GM12878 (cell line): Measurements from ENCODE around the gene OSBPL7. TPM values are rescaled to one million over a fixed set of nuclear protein-coding genes. Genes with fewer than 3 reads are reported as not detected.

Experiments
- ATAC-seq: fragments of 200-7000 bp; cut with Tn5 transposase; 3 replicates; pipeline ENCODE4 v1.9.1; 2020; ENCODE audit warnings: mild to moderate bottlenecking, moderate library complexity
- BruUV-seq: library from RNA; stranded (reverse); fragments of 400-500 nt; replicated peaks from 2 replicates; lab custom pipeline; 2021; lab: Mats Ljungman, UMichigan
- CTCF ChIA-PET: fragments of 300-600 bp; sonication (Branson Sonifier 250); formaldehyde crosslinking; extraction: SDS; loops from one replicate; lab custom pipeline; 2021; ENCODE audit warnings: inconsistent platforms; lab: Yijun Ruan, JAX
- POLR2A ChIA-PET: fragments of 350-600 bp; formaldehyde crosslinking; extraction: SDS; loops from one replicate; lab custom pipeline; 2021; ENCODE audit warnings: inconsistent platforms; lab: Charles Lee
- RAD21 ChIA-PET: fragments of 300-600 bp; sonication (Branson Sonifier 250); formaldehyde crosslinking; loops from one replicate; lab custom pipeline; 2023; ENCODE audit warnings: antibody characterized with exemption; ENCODE audit not compliant: unreplicated experiment; lab: Charles Lee
- SMC1A ChIA-PET: fragments of 300-600 bp; sonication (Branson Sonifier 250); formaldehyde crosslinking; loops from one replicate; lab custom pipeline; 2023; ENCODE audit not compliant: unreplicated experiment, uncharacterized antibody; lab: Charles Lee
- DNase-seq: peaks from one replicate; pipeline ENCODE4 v3.0.0-alpha.2; 2011; ENCODE audit warnings: low read depth, low spot score
- FAIRE-seq: peaks from 3 replicates; lab custom pipeline; 2011; peaks lifted over from hg19 to GRCh38; lab: Jason Lieb, UNC
- H2AFZ ChIP-seq: 2 replicates; pipeline ENCODE4 v1.6.0; 2011; ENCODE audit warnings: low read depth, low read length, control low read depth; ENCODE audit not compliant: control insufficient read depth
- H3K27ac ChIP-seq: 2 replicates; pipeline ENCODE4 v1.5.1; 2011; ENCODE audit warnings: control low read depth; ENCODE audit not compliant: control insufficient read depth, insufficient read depth
- H3K27me3 ChIP-seq, 2 experiments: replicated peaks in 1 of 2; 2 replicates each; pipeline versions ENCODE4 v1.6.0 to v1.6.1; 2011; ENCODE audit warnings: low read length in 1 of 2; ENCODE audit not compliant: control insufficient read depth in 2 of 2, insufficient read depth in 2 of 2
- H3K36me3 ChIP-seq, 2 experiments: 2 replicates each; pipeline ENCODE4 v1.5.1; 2011; ENCODE audit warnings: low read length in 1 of 2; ENCODE audit not compliant: control insufficient read depth in 2 of 2, insufficient read depth in 2 of 2
- H3K4me1 ChIP-seq: 2 replicates; pipeline ENCODE4 v1.6.1; 2011; ENCODE audit warnings: mild to moderate bottlenecking, low read length, moderate library complexity, mixed read lengths; ENCODE audit not compliant: control insufficient read depth, insufficient read depth
- H3K4me2 ChIP-seq: 2 replicates; pipeline ENCODE4 v1.6.0; 2011; ENCODE audit warnings: control low read depth; ENCODE audit not compliant: control insufficient read depth, insufficient read depth
- H3K4me3 ChIP-seq: fragments of 200-600 bp; sonication (generic); 2 replicates; pipeline ENCODE4 v1.5.1; 2016
- H3K79me2 ChIP-seq: 2 replicates; pipeline ENCODE4 v1.6.0; 2011; ENCODE audit warnings: low read length; ENCODE audit not compliant: control insufficient read depth, insufficient read depth
- H3K9ac ChIP-seq: 2 replicates; pipeline ENCODE4 v1.8.0; 2011; ENCODE audit warnings: low read length, control low read depth, mixed read lengths; ENCODE audit not compliant: control insufficient read depth, insufficient read depth
- H3K9me3 ChIP-seq: replicated peaks from 3 replicates; pipeline ENCODE4 v1.5.1; 2011; ENCODE audit warnings: mild to moderate bottlenecking, low read length; ENCODE audit not compliant: control insufficient read depth, insufficient read depth
- H4K20me1 ChIP-seq: 2 replicates; pipeline ENCODE4 v1.6.0; 2011; ENCODE audit not compliant: control insufficient read depth, insufficient read depth
- CTCF ChIP-seq, 3 experiments: IDR thresholded peaks in 2 of 3; conservative IDR thresholded peaks in 1 of 3; 2 replicates each; pipeline ENCODE4 v1.5.1; 2011; ENCODE audit warnings: low read depth in 3 of 3, low read length in 3 of 3, mild to moderate bottlenecking in 3 of 3, control low read depth in 2 of 3, moderate library complexity in 2 of 3, inconsistent platforms in 1 of 3, mixed read lengths in 1 of 3; ENCODE audit not compliant: control insufficient read depth in 2 of 3, insufficient read depth in 1 of 3; ENCODE audit errors: extremely low read depth in 1 of 3
- RAD21 ChIP-seq: IDR thresholded peaks from 2 replicates; pipeline ENCODE4 v1.6.1; 2011; ENCODE audit warnings: mild to moderate bottlenecking, low read depth, low read length, moderate library complexity; ENCODE audit not compliant: insufficient read depth
- ZNF622 ChIP-seq: fragments of 450-650 bp; IDR thresholded peaks from 2 replicates; pipeline ENCODE4 v1.6.1; 2017; ENCODE audit warnings: mild to moderate bottlenecking, inconsistent platforms
- WGBS: methylation state at CpG from one replicate; pipeline ENCODE4 v1.1.6; 2016; ENCODE audit warnings: low lambda C conversion rate; ENCODE audit not compliant: insufficient replicate concordance, insufficient coverage; ENCODE audit errors: missing lambda C conversion rate; 5-methylcytosine and 5-hydroxymethylcytosine counted together
- in situ Hi-C: fragments of 300-500 bp; cut with MboI; formaldehyde crosslinking; loops from 9 replicates; pipeline ENCODE4 v1.14.3; 2018; ENCODE audit warnings: mixed read lengths
- intact Hi-C: fragments of 100-400 bp; cut with micrococcal nuclease; formaldehyde crosslinking; loops from one replicate; pipeline ENCODE4 v1.14.2; 2022; ENCODE audit not compliant: unreplicated experiment
- polyA plus RNA-seq, 11 experiments: library from polyadenylated mRNA; depleted of rRNA in 4 of 11; unstranded in 6 of 11; stranded (reverse) in 5 of 11; fragments of >200 nt; fragmentation: Nextera tagmentation in 4 of 11; fragmentation: Illumina TruSeq in 1 of 11; extraction: Ambion mirVana in 4 of 11; extraction: Trizol in 1 of 11; gene quantifications; 1 replicate in 1 of 11; 2 replicates in 10 of 11; pipeline versions ENCODE4 v1.2.1 to v1.2.3, GENCODE V29; 2011 to 2016; ENCODE audit warnings: inconsistent platforms in 2 of 11, missing spikeins in 2 of 11, low read depth in 1 of 11
- total RNA-seq, 4 experiments: library from RNA; depleted of rRNA in 3 of 4; stranded (reverse); fragments of >200 nt in 3 of 4; fragmentation: Illumina TruSeq in 1 of 4; extraction: Trizol in 1 of 4; gene quantifications; 2 replicates each; pipeline versions ENCODE4 v1.2.1 to v1.2.3, GENCODE V29; 2013 to 2021

OSBPL7 gene
- total and polyA plus RNA-seq, 10 of the 15 experiments (the other 5 are each of a cell fraction or from before 2014, with no cell fraction given), result 0.50 to 16.1 (median 6.7) TPM

- intact Hi-C loops, result no loop called here
- ChIA-PET CTCF (interaction anchor here (0.7 to 12.4 kb wide), 8 partner anchors 12 to 170 kb away, joined by 3 to 502 read pairs (median 4); partner anchors contain the start of genes CDK5RAP3 and SP2), POLR2A (no interaction called here)
- no peaks in the 10 kb centered on the region for H3K36me3 ChIP-seq
- peaks cover 12% of the 10 kb centered on the region for H3K4me1 ChIP-seq
- no peaks in the 10 kb centered on the region for H3K79me2 ChIP-seq
- no peak for DNase-seq
- WGBS, result 22% methylated on average over 59 of the region's 71 CpGs
- no peak for ATAC-seq
- no TSS peak for BruUV-seq
- H3K9me3 ChIP-seq, result no peaks in the 10 kb centered on the region
- H3K4me3 ChIP-seq, result no peak overlapping the region
- peaks cover 19 to 28% of the 10 kb centered on the region in 2 experiments for H3K27me3 ChIP-seq
- H2AFZ ChIP-seq, result no peak overlapping the region
- in situ Hi-C loops, result loop anchor here (10.0 kb wide), 1 partner anchor 777 kb away; the partner anchor contains the start of gene HOXB9
- TF ChIP-seq CTCF (IDR thresholded peaks at IDR 0.05 in 2 of 3, conservative IDR thresholded peaks at IDR 0.05 in 1 of 3; ENCODE audit: control insufficient read depth in 2 of 3, extremely low read depth in 1 of 3, insufficient read depth in 1 of 3, low read depth in 3 of 3, low read length in 3 of 3), result peak in 2 of 3 experiments; percentile 26 to 28; a peak in 2 of 6 replicates
- peak; percentile 15; the same call in 1 of the 2 replicates for TF ChIP-seq RAD21
- no peak for TF ChIP-seq ZNF622
- TF ChIP-seq, all 136 proteins: peak for 2
- FAIRE-seq, result no peak
- Histone ChIP-seq H3K9ac (no peak overlapping the region), H3K4me2 (no peak overlapping the region), H3K27ac (no peak overlapping the region), H4K20me1 (no peaks in the 10 kb centered on the region)
- SMC1A ChIA-PET, result interaction anchor here (0.7 to 13.1 kb wide), 4 partner anchors 41 to 123 kb away, joined by 3 to 231 read pairs (median 3); partner anchors contain the start of gene SP2
- RAD21 ChIA-PET, result interaction anchor here (1.0 to 2.4 kb wide), 3 partner anchors 42 to 48 kb away, joined by 3 to 6 read pairs (median 3); no protein-coding TSS in a partner anchor
Measured at GRCh38 chr17:47847341-47848197, 26.0 kb upstream of the OSBPL7 start.
